Hematopoietic multipotent progenitor cell treated with erythropoietin and hydrocortisone succinate and interleukin-3 and kit ligand, for 8 days (in vitro differentiated cells): ENCODE data around the gene GPR183.

Experiments used
- DNase-seq: peaks from one replicate; pipeline ENCODE4 v3.0.0-alpha.2; 2015

GPR183 gene

DNA sequence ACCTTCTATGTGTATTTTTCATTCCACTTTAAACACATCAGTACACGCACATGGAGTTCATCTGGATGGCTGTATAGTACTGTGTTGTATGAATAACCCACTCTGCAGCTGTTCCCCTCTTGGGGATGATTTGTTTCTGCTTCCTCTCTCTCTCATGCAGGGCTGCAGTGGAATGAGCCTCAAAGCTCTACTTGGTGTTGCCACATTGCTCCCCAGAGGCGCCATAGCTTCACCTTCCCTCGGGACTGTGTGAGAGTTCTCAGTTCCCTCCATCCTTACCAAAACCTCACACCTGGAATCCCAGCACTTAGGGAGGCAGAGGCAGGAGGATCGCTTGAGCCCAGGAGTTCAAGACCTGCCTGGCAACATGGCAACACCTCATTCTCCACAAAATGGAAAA, 28.4 kb upstream of the GPR183 start:
- no peak for DNase-seq

GRCh38 chr13:99335087-99335486, 27.9 kb upstream of the GPR183 start:
- no peak for DNase-seq

DNA sequence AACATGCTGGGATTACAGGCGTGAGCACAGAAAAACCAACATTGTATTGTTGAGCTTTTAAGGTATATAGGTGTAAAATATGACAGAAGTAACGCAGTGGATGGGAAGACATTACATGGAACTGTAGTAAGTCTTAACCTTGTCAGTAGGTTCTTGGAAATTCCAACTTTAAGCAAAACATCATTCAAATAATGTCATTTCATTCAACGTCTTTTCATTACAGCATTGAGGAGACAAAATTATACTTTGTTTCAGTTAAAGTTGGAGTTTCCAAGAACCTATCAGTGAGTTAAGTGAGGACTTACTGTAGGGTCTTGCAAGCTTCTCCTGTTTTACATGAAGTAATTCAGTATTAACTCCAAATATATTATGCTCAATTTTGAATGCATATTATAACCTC, 27.0 kb upstream of the GPR183 start:
- no peak for DNase-seq

- no peak for DNase-seq
Measured at GRCh38 chr13:99332456-99332855, 25.3 kb upstream of the GPR183 start.

DNA sequence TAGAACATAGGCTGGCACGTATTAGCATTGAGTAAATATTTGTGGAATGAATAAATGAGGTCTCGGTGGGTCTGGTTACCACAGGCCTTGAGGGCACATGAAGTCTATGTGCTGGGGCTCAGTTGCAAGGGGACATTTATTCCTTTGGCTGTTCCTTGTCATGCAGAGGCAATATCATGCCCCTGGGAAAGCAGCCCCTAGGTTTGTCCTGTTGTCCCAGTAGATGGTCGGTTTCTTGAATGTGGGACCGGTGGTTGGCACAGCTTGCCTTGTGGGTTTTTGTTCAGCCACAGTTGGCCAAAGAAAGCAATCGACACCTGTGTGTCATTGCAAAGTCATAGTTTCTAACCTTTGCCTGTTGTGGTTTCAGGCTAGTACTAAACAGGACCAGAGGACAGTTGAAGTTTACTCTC, 24.7 kb upstream of the GPR183 start:
- DNase-seq = no peak

GRCh38 chr13:99330942-99331341, 23.7 kb upstream of the GPR183 start:
- no peak for DNase-seq

GRCh38 chr13:99329477-99329876, 22.3 kb upstream of the GPR183 start:
- DNase-seq = no peak

DNA sequence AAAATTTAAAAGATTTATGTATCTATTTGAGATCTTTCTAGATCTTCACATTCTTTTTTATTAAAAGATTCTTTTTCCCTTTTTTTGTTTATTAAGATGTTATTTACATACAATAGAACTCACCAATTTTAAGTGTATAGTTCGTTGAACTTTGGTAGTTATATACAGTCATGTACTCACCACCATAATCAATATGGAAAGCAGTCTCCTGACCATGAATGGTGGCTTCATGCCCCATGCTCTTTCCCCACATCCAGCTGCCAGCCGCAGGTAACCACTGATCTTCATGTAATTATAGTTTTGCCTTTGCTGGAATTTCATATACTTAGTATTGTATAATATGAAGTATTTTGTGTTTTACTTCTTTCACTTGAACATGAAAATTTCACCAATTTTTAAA, 20.6 kb upstream of the GPR183 start:
- no peak for DNase-seq

DNA sequence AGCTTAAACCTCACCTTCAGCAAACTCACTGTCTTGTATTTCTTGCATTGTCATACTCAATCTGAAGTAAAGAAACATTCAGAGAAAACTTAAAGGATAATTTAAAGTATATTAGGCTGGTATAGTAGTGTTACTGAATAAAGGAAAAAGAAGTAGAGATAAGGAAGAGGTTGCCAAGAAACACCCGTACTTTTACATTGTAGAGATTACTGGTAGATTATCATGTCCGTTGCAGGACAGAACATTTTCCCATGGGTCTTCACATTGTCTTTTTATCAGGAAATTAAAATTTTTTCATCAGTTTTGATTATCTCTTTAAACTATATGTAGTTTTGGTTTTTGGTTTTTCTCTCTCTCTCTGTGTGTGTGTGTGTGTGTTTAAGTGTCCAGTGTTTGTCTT, 19.9 kb upstream of the GPR183 start:
- DNase-seq = peak; percentile 52

DNA sequence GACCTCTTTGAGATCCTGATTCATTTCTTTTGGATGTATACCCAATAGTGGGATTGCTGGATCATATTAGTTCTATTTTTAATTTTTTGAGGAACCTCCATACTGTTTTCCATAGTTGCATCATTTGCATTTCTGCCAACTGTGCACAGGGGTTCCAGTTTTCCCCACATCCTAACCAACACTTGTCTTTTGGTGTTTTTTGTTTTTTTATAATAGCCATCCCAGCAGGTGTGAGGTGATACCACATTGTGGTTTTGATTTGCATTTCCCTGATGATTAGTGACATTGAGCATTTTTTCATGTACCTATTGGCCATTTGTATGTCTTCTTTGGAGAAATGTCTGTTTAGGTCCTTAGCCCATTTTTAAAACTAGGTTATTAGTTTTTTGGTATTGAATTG, 18.8 kb upstream of the GPR183 start:
- no peak for DNase-seq

GRCh38 chr13:99323488-99323887, 16.3 kb upstream of the GPR183 start:
- DNase-seq = no peak

GRCh38 chr13:99322297-99323103, 15.3 kb upstream of the GPR183 start:
- peak; percentile 65 for DNase-seq

DNA sequence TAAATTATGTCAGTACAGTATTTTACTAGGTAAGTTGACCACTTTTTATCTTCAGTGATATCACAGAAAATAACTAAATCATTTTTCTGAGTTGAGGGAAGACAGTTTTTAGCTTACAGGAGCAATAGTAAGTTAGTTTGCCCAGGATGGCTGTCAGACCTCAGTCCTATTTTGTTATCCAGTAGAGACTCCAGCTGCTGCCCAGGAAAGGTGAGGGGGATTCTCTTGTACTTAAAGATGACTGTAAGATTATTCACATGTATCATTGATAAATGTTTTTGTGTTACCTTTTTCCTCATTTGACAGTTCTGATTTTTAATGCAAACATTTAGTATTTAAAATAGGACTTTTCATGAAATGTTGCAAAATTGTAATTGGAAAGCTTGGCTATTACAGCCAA, 14.5 kb upstream of the GPR183 start:
- no peak for DNase-seq

DNA sequence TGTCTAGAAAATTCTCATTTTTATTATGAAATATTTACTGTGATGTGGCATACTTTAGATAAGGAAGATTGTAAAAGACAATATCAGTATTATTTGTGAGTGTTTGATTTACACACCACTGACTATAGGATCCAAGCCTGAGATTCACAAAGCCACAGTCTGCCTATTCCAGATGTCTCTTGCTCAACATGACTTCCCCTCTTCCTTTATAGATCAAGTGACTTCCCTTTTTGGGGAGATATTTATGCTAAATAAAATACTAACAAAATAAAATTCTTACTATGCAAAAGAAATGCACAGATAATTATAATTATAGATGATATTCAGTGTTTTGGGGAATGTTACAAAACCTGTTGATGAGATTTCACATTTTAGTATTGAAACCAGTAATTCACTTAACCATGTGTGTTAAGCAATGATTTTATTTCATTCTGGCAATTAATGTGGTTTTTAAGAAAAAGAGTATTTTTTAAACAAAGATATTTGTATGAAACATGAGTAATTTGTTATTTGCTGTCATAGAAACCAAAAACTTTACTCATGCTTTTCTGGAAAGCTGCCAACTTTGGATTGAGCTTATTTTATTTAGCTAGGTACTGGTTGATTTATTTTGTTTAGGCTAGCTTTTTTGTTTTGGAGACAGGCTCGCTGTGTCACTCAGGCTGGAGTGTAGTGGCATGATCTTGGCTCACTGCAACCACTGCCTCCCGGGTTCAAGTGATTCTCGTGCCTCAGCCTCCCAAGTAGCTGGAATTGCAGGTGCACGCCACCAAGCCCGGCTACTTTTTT, 13.7 kb upstream of the GPR183 start:
- DNase-seq = peak; percentile 69

DNA sequence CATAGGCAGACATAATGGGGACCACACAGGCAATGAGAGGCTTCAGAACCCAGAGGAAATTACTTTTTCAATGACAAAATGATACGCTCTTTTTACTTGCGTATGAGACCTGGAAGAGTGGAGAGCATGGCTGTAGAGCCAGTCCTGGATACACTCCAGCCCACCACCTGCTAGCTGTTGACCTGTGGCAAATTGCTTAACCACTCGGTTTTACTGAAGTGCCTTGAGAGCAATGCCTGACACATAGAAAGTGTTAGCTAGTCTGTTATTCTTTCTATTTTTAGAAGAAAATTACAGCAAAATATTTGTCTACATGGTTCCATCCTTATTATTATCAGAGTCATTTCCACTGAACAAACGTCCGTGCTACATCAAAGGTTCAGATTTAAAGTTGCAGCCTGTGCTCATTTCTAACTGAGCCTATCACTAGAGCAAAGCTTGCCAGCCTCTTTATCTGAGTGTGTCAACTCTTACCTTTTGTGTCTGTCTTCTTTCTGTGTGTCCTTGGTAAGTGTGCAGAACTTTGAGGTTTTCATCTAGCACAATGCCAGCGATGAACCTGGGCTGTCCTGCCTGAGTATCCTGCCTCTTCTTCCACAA, 9.6 kb upstream of the GPR183 start:
- DNase-seq = no peak

DNA sequence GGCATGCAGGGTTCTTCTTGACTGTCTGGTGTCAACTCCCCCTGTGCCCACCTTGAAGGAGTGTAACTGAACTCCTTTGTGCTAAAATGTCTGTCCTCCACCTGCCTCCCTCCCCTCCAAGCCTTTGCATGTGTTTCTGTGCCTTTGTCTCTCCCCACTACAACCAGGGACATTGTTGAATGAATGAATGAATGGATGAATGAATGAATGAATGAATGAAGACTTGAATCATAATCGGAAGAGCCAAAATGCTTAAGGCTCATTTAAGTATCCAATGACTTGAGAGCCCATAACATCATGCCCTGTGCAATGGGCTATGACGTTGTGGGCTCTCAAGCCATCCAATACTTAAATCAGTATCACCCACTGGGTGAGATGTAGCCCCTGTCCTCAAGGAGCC, 9.0 kb upstream of the GPR183 start:
- no peak for DNase-seq

GRCh38 chr13:99315186-99315585, 8.0 kb upstream of the GPR183 start:
- DNase-seq = no peak

DNA sequence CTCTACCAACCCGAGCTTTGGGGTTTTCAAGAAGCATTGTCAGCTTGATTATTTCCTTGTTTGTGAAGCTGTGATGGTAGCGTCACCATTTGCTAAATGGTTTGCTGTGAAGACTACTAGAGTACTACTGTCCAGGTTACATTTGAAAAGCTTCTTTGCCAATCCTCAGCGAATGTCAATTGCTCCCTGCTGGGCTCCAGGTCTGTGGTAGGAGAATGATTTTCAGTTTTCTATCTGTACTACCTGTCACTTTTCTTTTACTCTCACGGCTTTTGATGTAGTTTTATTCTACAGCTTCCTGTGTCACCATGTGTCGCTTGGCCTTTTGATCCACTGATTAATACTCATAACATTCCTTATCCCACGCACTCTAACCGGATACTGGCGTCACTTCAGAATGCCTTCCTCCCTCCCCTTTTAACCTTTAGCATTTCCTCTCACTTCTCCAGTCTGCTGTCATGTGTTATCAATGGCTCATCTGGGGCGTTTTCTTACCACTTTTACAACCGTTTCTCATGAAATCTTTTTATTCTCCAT, 7.5 kb upstream of the GPR183 start:
- DNase-seq = no peak

DNA sequence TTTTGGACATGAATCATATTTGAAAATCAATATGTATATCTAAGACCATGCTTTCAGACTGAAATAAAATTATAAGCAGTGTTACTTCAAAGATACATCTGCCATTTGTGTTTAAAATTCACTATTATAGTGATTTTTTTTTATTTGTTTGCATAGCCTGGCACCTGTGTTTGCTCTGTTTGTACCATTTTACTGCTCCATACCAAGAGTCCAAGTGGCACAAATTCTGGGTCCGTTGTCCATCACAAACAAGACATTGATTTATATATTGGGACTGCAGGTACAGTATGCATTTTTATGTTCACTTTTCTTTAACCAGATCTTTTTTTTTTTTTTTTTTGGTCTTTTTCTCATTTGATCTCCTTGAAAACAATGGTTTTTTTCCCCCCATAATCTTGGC, 6.7 kb upstream of the GPR183 start:
- no peak for DNase-seq

DNA sequence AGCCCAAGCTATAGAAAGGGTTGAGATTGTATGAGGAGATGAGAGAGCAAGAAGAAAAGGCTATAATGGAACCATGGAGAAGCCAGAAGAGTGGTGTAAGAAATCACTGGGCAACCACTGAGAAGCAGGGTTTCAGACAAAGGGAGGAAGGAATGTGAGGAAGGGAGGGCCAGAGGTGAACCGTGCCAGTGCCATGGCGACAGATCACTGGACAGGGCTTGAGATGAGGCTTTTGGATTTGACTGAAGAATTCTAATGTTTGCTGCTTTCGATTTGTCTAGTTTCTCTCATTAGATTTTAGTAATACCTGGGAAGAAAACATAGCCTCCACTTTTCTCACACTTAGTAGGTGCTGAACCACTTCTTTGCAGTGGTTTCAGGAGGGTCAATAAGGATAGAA, 6.3 kb upstream of the GPR183 start:
- DNase-seq = no peak

DNA sequence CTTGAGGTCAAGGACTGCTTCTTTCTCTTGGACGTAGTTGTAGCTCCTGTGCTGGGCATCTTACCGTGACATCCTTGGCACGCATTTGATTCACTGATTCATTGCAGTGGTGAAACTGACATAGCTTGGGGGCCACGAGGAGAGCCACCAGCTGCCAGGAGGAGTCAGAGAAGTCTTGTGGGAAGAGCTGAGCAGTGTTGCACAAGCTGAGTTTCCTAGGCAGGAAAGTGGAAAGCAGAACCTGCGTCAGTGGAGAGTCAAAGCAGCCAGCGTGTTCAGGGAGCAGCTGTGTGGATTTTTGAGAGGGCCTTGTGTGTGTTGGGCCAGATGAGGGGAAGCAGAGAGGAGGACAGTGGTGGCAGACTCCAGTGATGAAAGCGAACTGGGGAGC, 5.3 kb upstream of the GPR183 start:
- no peak for DNase-seq

DNA sequence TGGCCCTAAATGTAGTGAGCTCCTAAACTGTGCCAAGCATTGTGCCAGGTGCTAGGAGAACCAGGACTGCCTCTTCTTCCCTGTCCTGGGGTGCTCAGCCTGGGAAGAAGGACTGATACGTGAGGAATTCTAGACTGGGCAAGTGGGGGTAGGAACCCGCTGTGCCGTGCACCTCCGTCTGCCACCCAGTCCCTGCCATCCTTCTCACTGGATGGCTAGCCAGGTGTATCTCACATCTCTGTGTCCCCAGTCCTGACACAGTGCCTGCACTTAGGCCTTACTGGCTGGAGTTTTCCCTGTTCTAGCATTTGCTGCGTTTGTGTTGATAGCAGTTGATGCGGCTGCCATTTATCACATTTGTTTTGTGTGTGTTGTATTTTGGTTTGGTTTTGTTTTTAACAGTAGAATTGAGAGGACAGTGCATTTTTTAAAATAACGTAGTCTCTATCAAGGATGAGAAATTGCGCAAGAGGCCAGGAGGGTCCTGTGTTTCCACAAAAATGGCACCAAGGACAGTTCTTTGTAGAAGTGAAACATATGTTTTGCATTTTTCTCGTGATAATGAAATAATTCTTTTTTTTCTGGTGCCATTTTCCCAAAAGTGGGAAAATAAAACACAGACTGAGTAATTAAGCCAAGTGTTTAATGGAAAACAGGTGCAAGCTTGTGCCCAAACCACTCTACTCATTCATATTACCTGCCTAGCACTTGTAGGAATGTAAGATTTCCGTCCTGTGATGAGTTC, 4.7 kb upstream of the GPR183 start:
- no peak for DNase-seq

DNA sequence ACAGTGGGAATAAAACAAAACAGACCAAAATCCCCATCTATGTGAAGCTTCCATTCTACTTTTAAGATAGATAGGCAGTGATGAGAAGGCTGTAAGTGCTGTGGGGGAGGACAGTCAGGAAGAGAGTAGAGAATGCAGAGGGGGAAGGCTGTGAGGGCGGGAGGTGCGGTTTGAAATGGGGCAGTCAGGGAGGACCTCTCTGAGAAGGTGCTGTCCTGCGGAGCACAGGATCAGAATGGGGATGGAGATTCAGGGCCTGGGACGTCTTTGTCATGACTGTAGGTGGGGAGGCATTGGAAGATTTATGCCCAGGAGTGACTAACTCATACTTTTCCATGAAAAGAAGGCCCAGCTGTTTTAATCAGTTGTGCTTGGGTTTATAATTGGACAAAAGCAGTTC, 3.9 kb upstream of the GPR183 start:
- DNase-seq = no peak
